Vagina (tissue), 2 donors: ENCODE results near the gene DLG2. TPM values are rescaled to one million over a fixed set of nuclear protein-coding genes. Genes with fewer than 3 reads are reported as not detected.
"Not testable (repeated sequence)": the region's sequence is repeated elsewhere in the genome, so short reads cannot be mapped to it uniquely, and the experiment has no call there.

Experiments used
- DNase-seq, 2 donors: peaks; one replicate each; pipeline ENCODE4 v3.0.0-alpha.2; 2017; ENCODE audit errors: extremely low spot score in 2 of 2
- H3K27ac ChIP-seq: fragments of 200-600 bp; sonication (generic); one replicate; pipeline ENCODE4 v1.5.1; 2019
- H3K27me3 ChIP-seq: fragments of 200-600 bp; sonication (generic); one replicate; pipeline ENCODE4 v1.5.1; 2019
- H3K36me3 ChIP-seq, 2 donors: fragments of 200-600 bp; sonication (generic); one replicate each; pipeline ENCODE4 v1.5.1; 2017 to 2019
- H3K4me1 ChIP-seq: fragments of 200-600 bp; sonication (generic); one replicate; pipeline ENCODE4 v1.5.1; 2019
- H3K4me3 ChIP-seq, 2 donors: fragments of 200-600 bp; sonication (generic); 1 replicate in 1 of 2; 2 replicates in 1 of 2; pipeline ENCODE4 v1.5.1; 2016 to 2019
- H3K9me3 ChIP-seq: fragments of 200-600 bp; sonication (generic); one replicate; pipeline ENCODE4 v1.5.1; 2019
- POLR2A ChIP-seq, 2 donors: fragments of 450-650 bp; IDR thresholded peaks; one replicate each; pipeline ENCODE4 v1.6.1; 2017; ENCODE audit warnings: antibody characterized with exemption in 2 of 2, mild to moderate bottlenecking in 2 of 2, moderate library complexity in 2 of 2
- POLR2AphosphoS5 ChIP-seq, 2 donors: sonication (generic); formaldehyde crosslinking; IDR thresholded peaks; one replicate each; pipeline ENCODE4 v1.9.0; 2017; ENCODE audit warnings: antibody characterized with exemption in 2 of 2, mild to moderate bottlenecking in 2 of 2, low read depth in 1 of 2; ENCODE audit not compliant: insufficient read depth in 1 of 2
- intact Hi-C: fragments of 100-400 bp; cut with DNase I; formaldehyde crosslinking; loops from one replicate; pipeline ENCODE4 v1.15.1; 2023
- total RNA-seq: library from RNA; depleted of rRNA; stranded (reverse); fragments of >200 nt; gene quantifications from one replicate; pipeline ENCODE4 v1.2.3, GENCODE V29; 2016
- TF ChIP-seq, protein P1 (sequence below), 3 experiments: fragments of 450-650 bp in 2 of 3; fragments of 200-600 bp in 1 of 3; sonication (generic) in 1 of 3; IDR thresholded peaks; one replicate each; pipeline ENCODE4 v1.5.1; 2017 to 2019; ENCODE audit warnings: antibody characterized with exemption in 3 of 3, mild to moderate bottlenecking in 2 of 3, moderate library complexity in 2 of 3

Gene DLG2
- total RNA-seq, 1 donor from 2014 or later, result 10.1 TPM

DNA sequence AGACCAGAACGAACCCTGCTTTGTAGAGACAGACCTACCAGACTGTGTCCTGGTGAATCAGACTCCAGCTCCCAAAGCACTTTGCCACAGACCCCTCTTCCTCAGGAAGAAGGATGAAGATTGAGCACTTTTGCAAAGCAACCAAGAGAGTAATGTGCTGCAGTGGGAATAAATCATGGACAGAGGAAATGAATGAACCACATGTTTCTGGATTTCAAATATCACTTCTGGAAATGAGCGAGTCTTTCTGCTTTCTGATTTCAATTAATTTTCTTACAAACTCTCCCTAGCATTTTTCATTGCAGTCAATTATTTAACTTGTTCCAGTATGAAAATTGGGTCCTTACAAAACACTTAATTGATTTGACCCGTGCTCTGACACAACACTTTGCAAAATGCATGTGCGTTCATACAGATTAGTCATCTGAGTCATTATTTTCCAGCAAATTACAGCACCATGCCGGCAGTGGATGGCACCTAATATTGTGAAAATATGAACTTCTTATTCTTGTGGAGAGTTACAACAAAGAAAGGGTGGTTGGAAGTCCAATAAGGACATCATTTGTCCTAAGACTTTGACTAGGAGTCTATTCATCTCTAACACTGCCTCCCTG is 2025.1 kb downstream of the DLG2 start:
- Histone ChIP-seq H3K36me3 (no peaks in the 10 kb centered on the region), H3K27me3 (no peaks in the 10 kb centered on the region), H3K27ac (no peak overlapping the region), H3K9me3 (no peaks in the 10 kb centered on the region), H3K4me3 (no peak overlapping the region), H3K4me1 (no peaks in the 10 kb centered on the region)
- TF ChIP-seq, protein P1, sequence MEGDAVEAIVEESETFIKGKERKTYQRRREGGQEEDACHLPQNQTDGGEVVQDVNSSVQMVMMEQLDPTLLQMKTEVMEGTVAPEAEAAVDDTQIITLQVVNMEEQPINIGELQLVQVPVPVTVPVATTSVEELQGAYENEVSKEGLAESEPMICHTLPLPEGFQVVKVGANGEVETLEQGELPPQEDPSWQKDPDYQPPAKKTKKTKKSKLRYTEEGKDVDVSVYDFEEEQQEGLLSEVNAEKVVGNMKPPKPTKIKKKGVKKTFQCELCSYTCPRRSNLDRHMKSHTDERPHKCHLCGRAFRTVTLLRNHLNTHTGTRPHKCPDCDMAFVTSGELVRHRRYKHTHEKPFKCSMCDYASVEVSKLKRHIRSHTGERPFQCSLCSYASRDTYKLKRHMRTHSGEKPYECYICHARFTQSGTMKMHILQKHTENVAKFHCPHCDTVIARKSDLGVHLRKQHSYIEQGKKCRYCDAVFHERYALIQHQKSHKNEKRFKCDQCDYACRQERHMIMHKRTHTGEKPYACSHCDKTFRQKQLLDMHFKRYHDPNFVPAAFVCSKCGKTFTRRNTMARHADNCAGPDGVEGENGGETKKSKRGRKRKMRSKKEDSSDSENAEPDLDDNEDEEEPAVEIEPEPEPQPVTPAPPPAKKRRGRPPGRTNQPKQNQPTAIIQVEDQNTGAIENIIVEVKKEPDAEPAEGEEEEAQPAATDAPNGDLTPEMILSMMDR (IDR thresholded peaks at IDR 0.05), result no peak
- no peak for TF ChIP-seq POLR2A (IDR thresholded peaks at IDR 0.05)
- no peak for TF ChIP-seq POLR2AphosphoS5 (IDR thresholded peaks at IDR 0.05; ENCODE audit: insufficient read depth in 1 of 2, low read depth in 1 of 2)
- DNase-seq, result no peak
- intact Hi-C loops, result no loop called here

DNA sequence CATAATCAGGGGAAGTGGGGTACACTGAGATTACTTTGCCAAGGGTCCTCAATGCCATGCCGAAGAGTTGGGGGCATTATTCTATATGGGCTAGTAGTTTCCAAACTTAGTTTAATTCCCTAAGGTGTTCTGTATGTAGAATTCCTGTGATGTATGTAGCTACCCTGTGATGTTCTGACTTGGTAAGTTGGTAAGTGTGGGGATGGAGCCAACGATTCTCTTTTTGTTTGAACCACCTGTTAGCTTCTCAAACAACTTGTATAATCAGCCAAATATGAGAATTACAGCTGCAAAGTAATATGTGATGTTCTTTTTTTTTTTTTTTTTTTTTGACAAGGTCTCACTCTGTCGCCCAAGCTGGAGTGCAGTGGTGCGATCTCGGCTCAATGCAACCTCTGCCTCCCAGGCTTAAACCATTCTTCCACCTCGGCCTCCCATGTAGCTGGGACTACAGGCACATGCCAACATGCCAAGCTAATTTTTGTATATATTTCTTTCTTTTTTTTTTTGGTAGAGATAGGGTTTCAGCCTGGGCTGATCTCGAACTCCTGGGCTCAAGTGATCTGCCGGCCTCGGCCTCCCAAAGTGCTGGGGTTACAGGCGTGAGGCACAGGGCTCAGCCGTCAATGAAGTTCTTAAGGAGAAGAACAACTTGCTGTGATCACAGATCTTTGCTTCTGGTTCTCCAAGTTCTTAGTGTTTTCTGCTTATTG is 2025.8 kb downstream of the DLG2 start:
- Histone ChIP-seq H3K27ac (no peak overlapping the region), H3K27me3 (no peaks in the 10 kb centered on the region), H3K4me1 (no peaks in the 10 kb centered on the region), H3K36me3 (no peaks in the 10 kb centered on the region), H3K4me3 (no peak overlapping the region), H3K9me3 (no peaks in the 10 kb centered on the region)
- no peak for TF ChIP-seq POLR2AphosphoS5 (IDR thresholded peaks at IDR 0.05; ENCODE audit: insufficient read depth in 1 of 2, low read depth in 1 of 2)
- TF ChIP-seq POLR2A (IDR thresholded peaks at IDR 0.05), result no peak
- TF ChIP-seq, protein P1 (IDR thresholded peaks at IDR 0.05), result no peak
- intact Hi-C loops, result no loop called here
- no peak for DNase-seq

DNA sequence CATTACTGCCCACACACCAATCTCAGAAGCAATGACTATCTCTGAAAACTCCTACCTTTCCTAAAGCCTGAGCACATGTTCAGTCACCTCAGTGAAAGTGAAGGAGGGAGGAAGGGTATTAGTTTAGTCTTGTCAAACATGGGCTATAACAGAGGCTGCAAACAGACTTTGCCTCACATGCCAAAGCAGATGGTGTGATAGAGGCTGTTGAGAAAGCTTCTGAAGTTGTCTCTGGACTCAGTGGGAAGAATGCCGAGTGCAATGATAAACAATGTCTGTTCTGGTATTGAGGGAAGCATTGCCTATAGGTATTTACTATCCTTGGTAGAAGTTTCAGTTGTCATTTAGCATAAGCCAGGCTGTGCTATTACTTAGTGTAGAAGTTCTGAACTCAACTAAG is 2026.5 kb downstream of the DLG2 start:
- Histone ChIP-seq H3K27ac (no peak overlapping the region), H3K4me3 (no peak overlapping the region), H3K4me1 (no peaks in the 10 kb centered on the region), H3K27me3 (no peaks in the 10 kb centered on the region), H3K36me3 (no peaks in the 10 kb centered on the region), H3K9me3 (no peaks in the 10 kb centered on the region)
- TF ChIP-seq POLR2AphosphoS5 (IDR thresholded peaks at IDR 0.05; ENCODE audit: insufficient read depth in 1 of 2, low read depth in 1 of 2), result no peak
- TF ChIP-seq, protein P1 (IDR thresholded peaks at IDR 0.05), result no peak
- no peak for TF ChIP-seq POLR2A (IDR thresholded peaks at IDR 0.05)
- intact Hi-C loops, result no loop called here
- DNase-seq, result no peak

DNA sequence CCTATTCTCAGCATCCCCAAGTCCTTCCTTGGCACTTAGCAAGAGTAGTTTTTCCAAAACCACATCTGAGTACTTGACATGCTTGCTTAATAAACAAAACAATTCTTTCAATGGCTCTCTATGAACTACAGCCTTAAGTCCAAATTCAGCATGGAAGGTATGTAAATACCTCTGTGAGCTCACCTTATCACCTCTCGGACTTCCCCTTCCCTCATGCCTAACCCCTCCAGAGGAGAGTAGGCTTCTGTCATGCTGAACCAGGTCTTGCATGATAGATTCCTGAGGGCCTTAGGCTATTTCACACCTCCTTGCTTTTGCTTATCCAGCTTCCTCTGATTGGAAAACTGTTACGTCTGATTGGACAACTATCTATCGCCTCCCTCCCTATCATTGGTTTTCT is 2028.1 kb downstream of the DLG2 start:
- intact Hi-C loops, result no loop called here
- TF ChIP-seq POLR2AphosphoS5 (IDR thresholded peaks at IDR 0.05; ENCODE audit: insufficient read depth in 1 of 2, low read depth in 1 of 2), result no peak
- TF ChIP-seq POLR2A (IDR thresholded peaks at IDR 0.05), result no peak
- TF ChIP-seq, protein P1 (IDR thresholded peaks at IDR 0.05), result no peak
- Histone ChIP-seq H3K36me3 (no peaks in the 10 kb centered on the region), H3K27me3 (no peaks in the 10 kb centered on the region), H3K27ac (no peak overlapping the region), H3K4me3 (no peak overlapping the region), H3K4me1 (no peaks in the 10 kb centered on the region), H3K9me3 (no peaks in the 10 kb centered on the region)
- no peak for DNase-seq

DNA sequence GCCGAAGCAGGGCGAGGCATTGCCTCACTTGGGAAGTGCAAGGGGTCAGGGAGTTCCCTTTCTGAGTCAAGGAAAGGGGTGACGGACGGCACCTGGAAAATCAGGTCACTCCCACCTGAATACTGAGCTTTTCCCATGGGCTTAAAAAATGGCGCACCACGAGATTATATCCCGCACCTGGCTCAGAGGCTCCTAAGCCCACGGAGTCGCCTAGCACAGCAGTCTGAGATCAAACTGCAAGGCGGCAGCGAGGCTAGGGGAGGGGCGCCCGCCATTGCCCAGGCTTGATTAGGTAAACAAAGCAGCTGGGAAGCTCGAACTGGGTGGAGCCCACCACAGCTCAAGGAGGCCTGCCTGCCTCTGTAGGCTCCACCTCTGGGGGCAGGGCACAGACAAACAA is 2039.3 kb downstream of the DLG2 start:
- H3K4me1 ChIP-seq, H3K27ac ChIP-seq, H3K4me3 ChIP-seq, DNase-seq, intact Hi-C loops, H3K27me3 ChIP-seq, H3K9me3 ChIP-seq, H3K36me3 ChIP-seq: not testable (repeated sequence)
